GM18870 (cell line): ENCODE measurements around the gene FOS.
A peak's percentile ranks its signal among the peaks of the same experiment; 100 is the strongest.

Experiments
- ATAC-seq: cut with Tn5 transposase; IDR thresholded peaks from one replicate; pipeline ENCODE4 v1.9.1; 2021; ENCODE audit warnings: moderate library complexity; ENCODE audit not compliant: unreplicated experiment

Gene FOS

GRCh38 chr14:75249958-75250336 is 28.7 kb upstream of the FOS start:
- peak; percentile 18 for ATAC-seq

- no peak for ATAC-seq
These were observed 27.8 kb upstream of the FOS start for GRCh38 chr14:75250800-75251199.

- no peak for ATAC-seq
These were observed 26.3 kb upstream of the FOS start for GRCh38 chr14:75252254-75252837.

- no peak for ATAC-seq
These were observed 24.2 kb upstream of the FOS start for GRCh38 chr14:75254381-75254822.

GRCh38 chr14:75254901-75255584 is 23.6 kb upstream of the FOS start:
- ATAC-seq: no peak

- no peak for ATAC-seq
These were observed 20.4 kb upstream of the FOS start for GRCh38 chr14:75258079-75258802.

- peak; percentile 96 for ATAC-seq
These were observed 19.7 kb upstream of the FOS start for GRCh38 chr14:75258803-75259509.

GRCh38 chr14:75259510-75259855 is 19.1 kb upstream of the FOS start:
- ATAC-seq: no peak

GRCh38 chr14:75260025-75260763 is 18.4 kb upstream of the FOS start:
- ATAC-seq: no peak

GRCh38 chr14:75261820-75262219 is 16.8 kb upstream of the FOS start:
- ATAC-seq: no peak

GRCh38 chr14:75262641-75263040 is 16.0 kb upstream of the FOS start:
- ATAC-seq: no peak

GRCh38 chr14:75264036-75264435 is 14.6 kb upstream of the FOS start:
- no peak for ATAC-seq

GRCh38 chr14:75267141-75267721 is 11.4 kb upstream of the FOS start:
- ATAC-seq: no peak

GRCh38 chr14:75268633-75269550 is 9.7 kb upstream of the FOS start:
- ATAC-seq: no peak

GRCh38 chr14:75271514-75271913 is 7.1 kb upstream of the FOS start:
- ATAC-seq: no peak

GRCh38 chr14:75273272-75274049 is 5.2 kb upstream of the FOS start:
- ATAC-seq: no peak

GRCh38 chr14:75274050-75274898 is 4.4 kb upstream of the FOS start:
- ATAC-seq: no peak
